Neural crest cell (in vitro differentiated cells): ENCODE measurements around the gene GEN1. TPM values are rescaled to one million over a fixed set of nuclear protein-coding genes. Genes with fewer than 3 reads are reported as not detected.
A peak's percentile ranks its signal among the peaks of the same experiment; 100 is the strongest.

Experiments used
- DNase-seq: peaks from one replicate; pipeline ENCODE4 v3.0.0; 2021; ENCODE audit warnings: low read depth, mixed read lengths, low spot score
- H3K27ac Mint-ChIP-seq: one replicate; pipeline ENCODE4 v1.8.0; 2021; ENCODE audit warnings: mild to moderate bottlenecking, mixed read lengths; ENCODE audit not compliant: unreplicated experiment
- H3K27me3 Mint-ChIP-seq: 2 replicates; pipeline ENCODE4 v1.8.0; 2021; ENCODE audit warnings: low read depth, mild to moderate bottlenecking, mixed read lengths
- H3K36me3 Mint-ChIP-seq: 2 replicates; pipeline ENCODE4 v1.8.0; 2021; ENCODE audit warnings: low read depth, mild to moderate bottlenecking, mixed read lengths
- H3K4me1 Mint-ChIP-seq: 2 replicates; pipeline ENCODE4 v1.8.0; 2021; ENCODE audit warnings: mixed read lengths
- H3K4me3 Mint-ChIP-seq: one replicate; pipeline ENCODE4 v1.8.0; 2021; ENCODE audit warnings: mild to moderate bottlenecking, mixed read lengths
- H3K9me3 Mint-ChIP-seq: 2 replicates; pipeline ENCODE4 v1.8.0; 2021; ENCODE audit warnings: mixed read lengths
- total RNA-seq: library from RNA; stranded (reverse); gene quantifications from 2 replicates; pipeline ENCODE4 v1.2.1, GENCODE V29; 2021
- TF ChIP-seq, protein P1 (sequence below): fragments of 200-600 bp; sonication (generic); conservative IDR thresholded peaks from 2 replicates; pipeline ENCODE4 v1.5.0; 2021; ENCODE audit warnings: antibody characterized with exemption, mild to moderate bottlenecking

Gene GEN1
- total RNA-seq, 1 donor from 2014 or later, result 29.7 TPM

DNA sequence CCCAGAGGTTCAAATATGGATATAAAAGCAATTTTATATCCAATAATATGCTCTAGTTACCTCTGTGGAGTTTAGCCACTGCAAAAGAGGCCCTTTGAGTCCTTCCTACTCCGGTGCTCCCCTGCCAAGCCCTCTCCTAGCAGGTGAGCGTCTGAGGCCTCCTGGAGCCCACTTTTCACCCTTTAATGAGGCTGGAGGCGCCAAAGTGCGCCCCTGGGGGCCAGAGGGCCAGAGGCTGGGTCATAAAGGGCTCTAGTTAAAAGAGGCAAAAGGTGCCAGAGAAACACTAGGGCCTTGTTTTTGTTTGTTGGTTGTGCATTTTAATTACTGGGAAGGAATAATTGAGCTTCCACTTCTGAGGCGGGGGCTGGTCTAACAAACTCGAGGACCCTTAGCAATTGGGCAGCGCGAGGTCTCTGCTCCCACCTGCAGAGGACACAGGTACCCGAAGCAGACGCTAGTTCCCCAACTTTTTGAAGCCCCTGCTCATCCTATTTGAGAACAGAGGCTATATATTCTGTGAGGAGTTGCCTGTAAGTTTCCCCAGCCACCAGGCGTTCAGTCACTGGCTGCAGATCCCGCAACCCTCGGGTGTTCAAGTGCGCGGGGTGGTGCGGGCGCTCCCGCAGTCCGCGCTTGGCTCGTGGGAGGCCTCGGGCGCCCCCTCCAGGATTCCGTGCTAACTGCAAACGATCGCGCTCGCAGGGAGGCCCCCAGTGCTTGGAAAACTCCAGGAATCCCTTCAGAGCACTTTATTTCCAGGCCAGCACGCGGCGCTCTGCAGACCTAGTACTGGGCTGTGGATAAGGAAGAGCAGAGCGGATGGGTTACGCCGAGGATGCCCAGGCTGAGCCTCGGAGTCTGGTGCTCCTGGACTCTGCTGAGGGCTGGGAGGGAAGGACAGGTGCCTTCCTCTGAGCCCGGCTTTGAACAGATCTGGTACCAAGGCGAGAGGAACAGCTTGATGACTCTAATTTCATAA lies 76.4 kb downstream of the GEN1 start:
- DNase-seq, result peak; percentile 89
- Mint-ChIP-seq H3K4me1 (peaks cover 7% of the 10 kb centered on the region), H3K9me3 (no peaks in the 10 kb centered on the region), H3K27me3 (peaks cover 32% of the 10 kb centered on the region), H3K36me3 (no peaks in the 10 kb centered on the region), H3K27ac (no peak overlapping the region), H3K4me3 (no peak overlapping the region)
- TF ChIP-seq, protein P1, sequence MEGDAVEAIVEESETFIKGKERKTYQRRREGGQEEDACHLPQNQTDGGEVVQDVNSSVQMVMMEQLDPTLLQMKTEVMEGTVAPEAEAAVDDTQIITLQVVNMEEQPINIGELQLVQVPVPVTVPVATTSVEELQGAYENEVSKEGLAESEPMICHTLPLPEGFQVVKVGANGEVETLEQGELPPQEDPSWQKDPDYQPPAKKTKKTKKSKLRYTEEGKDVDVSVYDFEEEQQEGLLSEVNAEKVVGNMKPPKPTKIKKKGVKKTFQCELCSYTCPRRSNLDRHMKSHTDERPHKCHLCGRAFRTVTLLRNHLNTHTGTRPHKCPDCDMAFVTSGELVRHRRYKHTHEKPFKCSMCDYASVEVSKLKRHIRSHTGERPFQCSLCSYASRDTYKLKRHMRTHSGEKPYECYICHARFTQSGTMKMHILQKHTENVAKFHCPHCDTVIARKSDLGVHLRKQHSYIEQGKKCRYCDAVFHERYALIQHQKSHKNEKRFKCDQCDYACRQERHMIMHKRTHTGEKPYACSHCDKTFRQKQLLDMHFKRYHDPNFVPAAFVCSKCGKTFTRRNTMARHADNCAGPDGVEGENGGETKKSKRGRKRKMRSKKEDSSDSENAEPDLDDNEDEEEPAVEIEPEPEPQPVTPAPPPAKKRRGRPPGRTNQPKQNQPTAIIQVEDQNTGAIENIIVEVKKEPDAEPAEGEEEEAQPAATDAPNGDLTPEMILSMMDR, result peak; percentile 82

DNA sequence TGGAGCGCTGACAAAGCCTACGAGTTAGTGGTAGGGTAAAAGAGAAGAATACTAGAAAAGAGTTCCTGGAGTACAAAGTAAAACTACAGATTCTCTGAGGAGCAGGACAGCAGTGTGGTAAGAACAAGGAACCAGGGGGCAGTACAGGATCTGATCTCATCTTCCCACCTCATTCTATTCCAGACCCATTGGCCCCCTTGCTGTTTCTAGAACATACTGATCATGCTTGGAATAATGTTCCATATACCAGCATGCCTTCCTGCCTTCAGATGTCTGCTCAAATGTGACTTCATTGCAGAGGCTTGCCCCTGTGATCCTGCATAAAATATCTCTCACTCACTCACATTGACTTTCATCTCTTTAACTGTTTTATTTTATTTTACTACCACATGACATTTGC lies 81.6 kb downstream of the GEN1 start:
- TF ChIP-seq, protein P1, result no peak
- no peak for DNase-seq
- H3K9me3 Mint-ChIP-seq, result no peaks in the 10 kb centered on the region
- no peak overlapping the region for H3K4me3 Mint-ChIP-seq
- H3K27me3 Mint-ChIP-seq, result peaks cover 13% of the 10 kb centered on the region
- no peaks in the 10 kb centered on the region for H3K36me3 Mint-ChIP-seq
- peaks cover 7% of the 10 kb centered on the region for H3K4me1 Mint-ChIP-seq
- H3K27ac Mint-ChIP-seq, result no peak overlapping the region

Other genes starting within 250 kb of the GEN1 start
- gene RAD51AP2, start 235.7 kb upstream of the GEN1 start, total RNA-seq, result 0.16 and 0.23 TPM in 2 replicates
- gene VSNL1, start 213.4 kb upstream of the GEN1 start, total RNA-seq, result 1.7 and 2.1 TPM in 2 replicates
- 33.6 and 38.2 TPM in 2 replicates for gene SMC6, start 328 bp upstream of the GEN1 start, total RNA-seq
- not detected in 2 replicates for gene MSGN1, start 62.3 kb downstream of the GEN1 start, total RNA-seq
- gene KCNS3, start 124.5 kb downstream of the GEN1 start, total RNA-seq, result 1.4 and 2.7 TPM in 2 replicates